H1 (cell line): ENCODE results near the gene METTL14. TPM values are rescaled to one million over a fixed set of nuclear protein-coding genes. Genes with fewer than 3 reads are reported as not detected.

Source experiments
- CTCF ChIA-PET: fragments of 300-600 bp; sonication (Branson Sonifier 250); formaldehyde crosslinking; loops from one replicate; lab custom pipeline; 2021; ENCODE audit not compliant: partially characterized antibody; lab: Charles Lee
- POLR2A ChIA-PET: fragments of 300-600 bp; sonication (Branson Sonifier 250); formaldehyde crosslinking; loops from one replicate; lab custom pipeline; 2021; ENCODE audit warnings: inconsistent platforms; ENCODE audit not compliant: partially characterized antibody; lab: Charles Lee
- DNase-seq, 2 experiments: peaks; one replicate each; pipeline versions ENCODE4 v3.0.0 to v3.0.0-alpha.2; 2010 to 2022; ENCODE audit warnings: low spot score in 2 of 2, low read depth in 1 of 2, mixed read lengths in 1 of 2
- FAIRE-seq: peaks from 2 replicates; lab custom pipeline; 2011; peaks lifted over from hg19 to GRCh38; lab: Jason Lieb, UNC
- H2AFZ ChIP-seq: 2 replicates; pipeline ENCODE4 v1.8.1; 2012; ENCODE audit warnings: low read length, inconsistent platforms
- H2AK5ac ChIP-seq: 2 replicates; pipeline ENCODE4 v1.6.1; 2013; ENCODE audit warnings: low read depth, low read length
- H2BK120ac ChIP-seq: replicated peaks from 2 replicates; pipeline ENCODE3; 2013; ENCODE audit warnings: low read depth, low read length, inconsistent platforms
- H2BK12ac ChIP-seq: 2 replicates; pipeline ENCODE4 v1.6.1; 2013; ENCODE audit warnings: low read depth, low read length
- H2BK15ac ChIP-seq: 2 replicates; pipeline ENCODE4 v1.6.1; 2013; ENCODE audit warnings: low read length
- H2BK20ac ChIP-seq: 2 replicates; pipeline ENCODE4 v1.6.1; 2013; ENCODE audit warnings: low read length
- H2BK5ac ChIP-seq: 2 replicates; pipeline ENCODE4 v1.6.1; 2013; ENCODE audit warnings: low read depth, low read length
- H3K14ac ChIP-seq: 2 replicates; pipeline ENCODE4 v1.6.1; 2013; ENCODE audit warnings: inconsistent platforms; ENCODE audit not compliant: insufficient read length
- H3K18ac ChIP-seq: 2 replicates; pipeline ENCODE4 v1.6.1; 2013; ENCODE audit warnings: low read length; ENCODE audit errors: extremely low read depth
- H3K23ac ChIP-seq: 2 replicates; pipeline ENCODE4 v1.6.1; 2013; ENCODE audit warnings: inconsistent platforms; ENCODE audit not compliant: insufficient read length
- H3K23me2 ChIP-seq: 2 replicates; pipeline ENCODE4 v1.6.1; 2013; ENCODE audit warnings: low read depth, low read length
- H3K27ac ChIP-seq: 2 replicates; pipeline ENCODE4 v1.6.1; 2011; ENCODE audit warnings: low read depth, low read length, inconsistent platforms
- H3K27me3 ChIP-seq, 4 experiments: replicated peaks in 1 of 4; 1 replicate in 1 of 4; 2 replicates in 3 of 4; pipeline versions ENCODE4 v1.6.1 to v1.8.1; 2011 to 2013; ENCODE audit warnings: low read length in 3 of 4, mild to moderate bottlenecking in 3 of 4, inconsistent platforms in 2 of 4, mixed read lengths in 2 of 4, moderate library complexity in 1 of 4; ENCODE audit not compliant: control insufficient read depth in 3 of 4, insufficient read depth in 3 of 4; ENCODE audit errors: extremely low read depth in 1 of 4
- H3K36me3 ChIP-seq, 4 experiments: 2 replicates each; pipeline versions ENCODE4 v1.6.1 to v1.8.1; 2011 to 2013; ENCODE audit warnings: mild to moderate bottlenecking in 4 of 4, low read length in 3 of 4, moderate library complexity in 2 of 4, control low read depth in 1 of 4, inconsistent platforms in 1 of 4; ENCODE audit not compliant: insufficient read depth in 4 of 4, control insufficient read depth in 2 of 4
- H3K4ac ChIP-seq: replicated peaks from 2 replicates; pipeline ENCODE3; 2013; ENCODE audit warnings: low read length, low read depth, mixed read lengths, inconsistent platforms; ENCODE audit not compliant: insufficient read length
- H3K4me1 ChIP-seq, 4 experiments: replicated peaks in 1 of 4; 1 replicate in 1 of 4; 2 replicates in 3 of 4; pipeline versions ENCODE4 v1.6.1 to v1.8.1; 2011 to 2013; ENCODE audit warnings: low read length in 3 of 4, inconsistent platforms in 2 of 4, mixed read lengths in 1 of 4; ENCODE audit not compliant: insufficient read depth in 4 of 4, control insufficient read depth in 3 of 4
- H3K4me2 ChIP-seq, 2 experiments: 2 replicates each; pipeline versions ENCODE4 v1.6.1 to v1.8.1; 2011 to 2013; ENCODE audit warnings: low read depth in 2 of 2, low read length in 2 of 2, control low read depth in 1 of 2, inconsistent platforms in 1 of 2, mild to moderate bottlenecking in 1 of 2; ENCODE audit not compliant: insufficient read depth in 1 of 2
- H3K4me3 ChIP-seq, 4 experiments: fragments of 200-600, 300-600 bp in 1 of 4; sonication (generic), shearing (Covaris generic), sonication (Bioruptor Twin) in 1 of 4; 2 replicates each; pipeline versions ENCODE4 v1.5.1 to v1.8.1; 2011 to 2016; ENCODE audit warnings: low read length in 4 of 4, low read depth in 3 of 4, control low read depth in 2 of 4, inconsistent platforms in 2 of 4, mild to moderate bottlenecking in 2 of 4, mixed read lengths in 1 of 4, moderate library complexity in 1 of 4; ENCODE audit not compliant: insufficient read depth in 2 of 4; ENCODE audit errors: extremely low read depth in 1 of 4
- H3K56ac ChIP-seq: replicated peaks from 2 replicates; pipeline ENCODE3; 2013; ENCODE audit warnings: low read depth, mild to moderate bottlenecking, mixed read lengths, low read length, inconsistent platforms; ENCODE audit not compliant: insufficient read length
- H3K79me1 ChIP-seq: 2 replicates; pipeline ENCODE4 v1.6.1; 2013; ENCODE audit warnings: low read depth, low read length, control low read depth
- H3K79me2 ChIP-seq, 2 experiments: 2 replicates each; pipeline versions ENCODE4 v1.6.1 to v1.8.1; 2012 to 2013; ENCODE audit warnings: low read length in 2 of 2, mild to moderate bottlenecking in 2 of 2, inconsistent platforms in 1 of 2; ENCODE audit not compliant: insufficient read depth in 2 of 2, control insufficient read depth in 1 of 2
- H3K9ac ChIP-seq, 4 experiments: replicated peaks in 1 of 4; 1 replicate in 1 of 4; 2 replicates in 3 of 4; pipeline versions ENCODE4 v1.6.1 to v1.8.1; 2011 to 2013; ENCODE audit warnings: low read depth in 3 of 4, low read length in 3 of 4, control low read depth in 2 of 4, mild to moderate bottlenecking in 2 of 4, moderate library complexity in 2 of 4, inconsistent platforms in 1 of 4; ENCODE audit errors: extremely low read depth in 1 of 4
- H3K9me3 ChIP-seq, 2 experiments: 2 replicates each; pipeline versions ENCODE4 v1.6.1 to v1.8.1; 2012 to 2013; ENCODE audit warnings: mild to moderate bottlenecking in 2 of 2, moderate library complexity in 2 of 2, control low read depth in 1 of 2, inconsistent platforms in 1 of 2, low read depth in 1 of 2, low read length in 1 of 2, mixed read lengths in 1 of 2; ENCODE audit not compliant: insufficient read depth in 2 of 2
- H4K20me1 ChIP-seq, 2 experiments: replicated peaks in 1 of 2; 2 replicates each; pipeline versions ENCODE3 to v1.8.1; 2011 to 2013; ENCODE audit warnings: inconsistent platforms in 2 of 2, low read length in 2 of 2, mild to moderate bottlenecking in 1 of 2; ENCODE audit not compliant: insufficient read depth in 2 of 2, control insufficient read depth in 1 of 2
- H4K5ac ChIP-seq: 2 replicates; pipeline ENCODE4 v1.6.1; 2013; ENCODE audit warnings: low read length, low read depth, mixed read lengths, inconsistent platforms; ENCODE audit not compliant: insufficient read length
- H4K8ac ChIP-seq: 2 replicates; pipeline ENCODE4 v1.8.0; 2013; ENCODE audit warnings: mild to moderate bottlenecking, moderate library complexity, low read length, inconsistent platforms; ENCODE audit not compliant: insufficient read depth; ENCODE audit errors: extremely low read depth
- H4K91ac ChIP-seq: replicated peaks from 2 replicates; pipeline ENCODE3; 2013; ENCODE audit warnings: low read length, mixed read lengths, inconsistent platforms; ENCODE audit not compliant: insufficient read length
- BRCA1 ChIP-seq: IDR thresholded peaks from 2 replicates; pipeline ENCODE4 v1.6.1; 2012; ENCODE audit warnings: low read depth, low read length, improper control_type of control experiment
- CREB1 ChIP-seq: IDR thresholded peaks from 2 replicates; pipeline ENCODE4 v1.6.1; 2012; ENCODE audit warnings: inconsistent platforms
- CTCF ChIP-seq, 3 experiments: IDR thresholded peaks; 1 replicate in 2 of 3; 2 replicates in 1 of 3; pipeline versions ENCODE4 v1.5.1 to v1.6.1; 2011; ENCODE audit warnings: low read length in 3 of 3, mild to moderate bottlenecking in 3 of 3, inconsistent platforms in 2 of 3, low read depth in 1 of 3, moderate library complexity in 1 of 3; ENCODE audit not compliant: insufficient read depth in 1 of 3; ENCODE audit errors: control extremely low read depth in 1 of 3
- E2F6 ChIP-seq: IDR thresholded peaks from 2 replicates; pipeline ENCODE4 v1.6.1; 2012; ENCODE audit warnings: inconsistent platforms
- KDM1A ChIP-seq: fragments of 200-600, 300-600 bp; sonication (generic); IDR thresholded peaks from 2 replicates; pipeline ENCODE4 v1.7.1; 2016; ENCODE audit warnings: mild to moderate bottlenecking, low read length, borderline replicate concordance
- POU5F1 ChIP-seq: IDR thresholded peaks from 2 replicates; pipeline ENCODE4 v1.6.1; 2011; ENCODE audit warnings: low read depth, mild to moderate bottlenecking, low read length, moderate library complexity
- RAD21 ChIP-seq, 2 experiments: IDR thresholded peaks in 1 of 2; conservative IDR thresholded peaks in 1 of 2; 2 replicates each; pipeline ENCODE4 v1.6.1; 2011; ENCODE audit warnings: low read depth in 2 of 2, low read length in 2 of 2, improper control_type of control experiment in 1 of 2, inconsistent platforms in 1 of 2, mild to moderate bottlenecking in 1 of 2, moderate library complexity in 1 of 2
- SRF ChIP-seq: IDR thresholded peaks from 2 replicates; pipeline ENCODE4 v1.6.1; 2011; ENCODE audit warnings: mild to moderate bottlenecking, low read depth, low read length, moderate library complexity
- TAF7 ChIP-seq: optimal IDR thresholded peaks from 2 replicates; pipeline ENCODE3; 2011; ENCODE audit warnings: low read depth, mild to moderate bottlenecking, inconsistent platforms, low read length, moderate library complexity, borderline replicate concordance
- ZNF274 ChIP-seq: IDR thresholded peaks from 2 replicates; pipeline ENCODE4 v1.7.0; 2012; ENCODE audit warnings: low read length, borderline replicate concordance; ENCODE audit errors: extremely low read depth
- WGBS, 2 experiments: shearing (Covaris generic) in 1 of 2; methylation state at CpG; one replicate each; pipeline versions ENCODE4 v1.1.6 to v1.1.7; 2013 to 2015; ENCODE audit warnings: low lambda C conversion rate in 2 of 2, mixed read lengths in 2 of 2, inconsistent platforms in 1 of 2, low coverage in 1 of 2, missing lambda C conversion rate in 1 of 2; ENCODE audit not compliant: insufficient replicate concordance in 2 of 2, insufficient coverage in 1 of 2, insufficient read length in 1 of 2; ENCODE audit errors: extremely low coverage in 1 of 2, missing lambda C conversion rate in 1 of 2; 5-methylcytosine and 5-hydroxymethylcytosine counted together
- polyA plus RNA-seq, 7 experiments: library from polyadenylated mRNA; depleted of rRNA in 3 of 7; stranded (reverse) in 5 of 7; unstranded in 2 of 7; fragments of >200 nt in 5 of 7; fragments of 200-250 nt in 2 of 7; gene quantifications; 1 replicate in 5 of 7; 2 replicates in 1 of 7; 4 replicates in 1 of 7; pipeline versions ENCODE4 v1.2.1 to v1.2.3, GENCODE V29; 2011 to 2013; ENCODE audit warnings: missing spikeins in 2 of 7, mixed read lengths in 2 of 7
- total RNA-seq: library from RNA; stranded (reverse); fragmentation: NEBNext Ultra II Directional; extraction: Animal tissue kit (Norgen Biotek cat#: 25700); gene quantifications from 2 replicates; pipeline ENCODE4 v1.2.1, GENCODE V29; 2021

The METTL14 gene
- total and polyA plus RNA-seq, 2 of the 8 experiments (the other 6 are each of a cell fraction or from before 2014, with no cell fraction given): 8.8 to 57.3 TPM

- no peak overlapping the region for H2BK12ac ChIP-seq
- no peak overlapping the region for H3K27ac ChIP-seq
- FAIRE-seq (no peak), DNase-seq (no peak)
- H3K79me2 ChIP-seq: no peaks in the 10 kb centered on the region
- no peak overlapping the region for H3K18ac ChIP-seq
- no peak overlapping the region for H2BK15ac ChIP-seq
- no peak overlapping the region for H2AFZ ChIP-seq
- CTCF ChIA-PET: interaction anchor here (0.7 to 2.6 kb wide), 12 partner anchors 8 to 234 kb away, joined by 3 to 14 read pairs (median 5); no protein-coding TSS in a partner anchor
- 78% methylated on average over 1 of the region's 2 CpGs; no CpG with 5 or more reads in 1 of the 2 experiments for WGBS, 2 experiments
- H3K4me3 ChIP-seq: no peak overlapping the region
- no peak overlapping the region for H2BK120ac ChIP-seq
- H3K4me1 ChIP-seq: no peaks in the 10 kb centered on the region
- no peaks in the 10 kb centered on the region for H3K27me3 ChIP-seq
- no peak overlapping the region for H4K91ac ChIP-seq
- no peak overlapping the region for H3K14ac ChIP-seq
- H2AK5ac ChIP-seq: no peak overlapping the region
- no peak overlapping the region for H3K4me2 ChIP-seq
- no peak overlapping the region for H4K8ac ChIP-seq
- no peak overlapping the region; a peak in 1 of 7 replicates for H3K9ac ChIP-seq
- H3K23me2 ChIP-seq: no peaks in the 10 kb centered on the region
- no peaks in the 10 kb centered on the region for H4K20me1 ChIP-seq
- H3K36me3 ChIP-seq: peaks cover 5 to 35% (median 22%) of the 10 kb centered on the region in 4 experiments
- no peaks in the 10 kb centered on the region for H3K9me3 ChIP-seq
- H2BK20ac ChIP-seq: no peak overlapping the region
- H3K23ac ChIP-seq: no peak overlapping the region
- no peak overlapping the region for H3K56ac ChIP-seq
- POLR2A ChIA-PET: no interaction called here
- no peak overlapping the region for H3K4ac ChIP-seq
- no peaks in the 10 kb centered on the region for H3K79me1 ChIP-seq
- no peak overlapping the region for H4K5ac ChIP-seq
- no peak overlapping the region for H2BK5ac ChIP-seq
- TF ChIP-seq ZNF274 (no peak), POU5F1 (no peak), CREB1 (no peak), E2F6 (no peak), TAF7 (no peak), RAD21 (IDR thresholded peaks at IDR 0.05 in 1 of 2, conservative IDR thresholded peaks at IDR 0.05 in 1 of 2; ENCODE audit: low read depth in 2 of 2, low read length in 2 of 2) (no peak), BRCA1 (no peak), CTCF (IDR thresholded peaks at IDR 0.05; ENCODE audit: control extremely low read depth in 1 of 3, insufficient read depth in 1 of 3, low read depth in 1 of 3, low read length in 3 of 3) (no peak), KDM1A (no peak), SRF (no peak)
Measured at GRCh38 chr4:118746251-118746919, 61.2 kb downstream of the METTL14 start.
